Middle frontal gyrus (tissue), 1 donor: ENCODE data around the gene RPN2.

ENCODE experiments used
- DNase-seq: peaks from one replicate; pipeline ENCODE4 v3.0.0-alpha.2; 2015; ENCODE audit warnings: low spot score; ENCODE audit errors: extremely low spot score

The RPN2 gene

DNA sequence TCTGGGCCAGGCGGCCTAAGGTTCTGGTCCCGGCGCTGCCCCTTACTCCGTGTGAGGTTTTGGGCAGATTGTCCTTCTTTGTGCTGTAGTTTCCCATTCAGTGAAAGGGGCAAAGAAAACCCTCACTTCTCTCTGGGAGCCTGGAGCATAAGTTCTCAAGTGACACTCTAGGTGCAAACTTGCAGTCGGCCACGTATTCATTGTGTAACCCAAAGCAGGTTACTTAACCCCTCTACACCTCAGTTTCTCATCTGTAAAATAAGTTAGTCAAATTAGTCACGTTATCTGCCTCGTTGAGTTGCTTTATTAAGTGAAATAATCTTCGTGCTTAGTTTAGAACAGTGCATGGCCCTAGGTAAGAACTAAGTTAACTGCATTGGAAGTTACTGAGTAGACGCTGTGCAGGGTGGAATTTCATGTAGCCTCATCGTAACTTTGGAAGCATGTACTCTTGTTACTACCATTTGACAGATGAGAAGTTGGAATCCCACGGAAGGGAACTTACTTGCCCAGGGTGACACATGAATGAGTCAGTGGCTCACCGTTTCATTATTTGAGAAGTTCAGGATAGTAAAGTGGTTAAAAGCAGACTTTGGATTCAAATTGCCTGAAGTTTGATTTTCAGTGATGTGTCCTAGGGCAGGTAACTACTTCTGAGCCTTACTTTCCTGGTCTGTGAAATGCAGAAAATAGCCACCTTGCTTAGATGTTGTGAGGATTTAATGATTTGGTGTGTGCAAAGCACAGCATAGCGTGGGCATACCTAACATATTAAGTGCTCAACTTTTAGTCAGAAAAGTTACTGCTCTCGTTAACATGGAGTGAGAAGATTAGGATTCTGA lies 774 bp downstream of the RPN2 start:
- no peak for DNase-seq

DNA sequence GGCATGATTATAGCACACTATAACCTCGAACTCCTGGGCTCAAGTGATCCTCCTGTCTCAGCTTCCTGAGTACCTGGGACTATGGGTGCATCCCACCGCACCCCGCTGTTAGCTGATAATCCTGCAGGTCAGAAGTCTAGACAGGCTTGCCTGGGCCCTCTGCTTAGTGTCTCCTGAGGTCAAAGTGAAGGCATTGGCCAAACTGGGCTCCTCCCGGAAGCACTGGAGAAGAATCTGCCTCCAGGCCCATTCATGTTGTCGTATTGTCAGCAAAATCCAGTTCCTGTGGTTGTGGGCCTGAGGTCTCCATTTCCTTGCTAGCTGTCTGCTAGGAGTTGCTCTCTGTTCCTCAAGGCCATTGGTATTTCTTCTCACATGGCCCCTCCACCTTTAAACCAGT lies 6.6 kb downstream of the RPN2 start:
- DNase-seq, result no peak

DNA sequence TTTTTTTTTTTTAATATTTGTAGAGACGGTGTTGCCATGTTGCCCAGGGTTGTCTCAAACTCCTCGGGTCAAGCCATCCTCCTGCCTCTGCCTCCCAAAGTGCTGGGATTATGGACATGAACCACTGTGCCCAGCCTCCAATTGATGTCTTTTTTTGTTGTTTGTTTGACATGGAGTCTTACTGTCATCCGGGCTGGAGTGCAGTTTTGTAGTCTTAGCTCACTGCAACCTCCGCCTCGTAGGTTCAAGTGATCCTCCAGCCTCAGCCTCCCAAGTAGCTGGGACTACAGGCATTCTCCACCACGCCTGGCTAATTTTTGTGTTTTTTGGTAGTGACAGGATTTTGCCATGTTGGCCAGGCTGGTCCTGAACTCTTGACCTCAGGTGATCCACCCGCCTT lies 9.7 kb downstream of the RPN2 start:
- DNase-seq, result no peak

DNA sequence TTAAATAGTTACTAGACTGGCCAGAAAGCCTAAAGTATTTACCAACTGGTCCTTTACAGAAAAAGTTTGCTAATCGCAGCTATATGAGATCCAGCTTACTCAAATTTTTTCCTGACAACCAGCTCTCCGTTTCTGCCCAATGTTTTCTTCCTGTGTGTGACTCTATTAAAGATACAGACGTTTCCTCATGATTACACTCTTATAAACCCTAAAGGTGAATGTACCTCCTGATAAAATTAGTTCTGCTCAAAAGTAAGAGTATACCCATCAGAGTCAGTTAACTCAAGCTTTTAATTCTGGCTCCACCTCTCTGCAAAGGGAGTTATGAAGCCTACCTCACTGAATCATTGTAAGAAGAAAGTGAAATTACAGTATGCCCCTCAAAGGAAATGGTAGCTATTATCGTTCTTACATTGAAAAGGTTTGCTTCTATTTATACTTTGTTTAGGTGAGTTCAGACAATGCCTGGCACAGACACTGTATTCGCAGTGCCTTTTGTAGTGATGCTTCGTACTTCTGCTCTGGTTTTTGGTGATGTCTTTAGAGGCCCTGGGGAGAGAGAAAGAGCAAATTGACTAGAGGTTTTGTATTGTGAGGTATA lies 10.4 kb downstream of the RPN2 start:
- DNase-seq, result no peak

DNA sequence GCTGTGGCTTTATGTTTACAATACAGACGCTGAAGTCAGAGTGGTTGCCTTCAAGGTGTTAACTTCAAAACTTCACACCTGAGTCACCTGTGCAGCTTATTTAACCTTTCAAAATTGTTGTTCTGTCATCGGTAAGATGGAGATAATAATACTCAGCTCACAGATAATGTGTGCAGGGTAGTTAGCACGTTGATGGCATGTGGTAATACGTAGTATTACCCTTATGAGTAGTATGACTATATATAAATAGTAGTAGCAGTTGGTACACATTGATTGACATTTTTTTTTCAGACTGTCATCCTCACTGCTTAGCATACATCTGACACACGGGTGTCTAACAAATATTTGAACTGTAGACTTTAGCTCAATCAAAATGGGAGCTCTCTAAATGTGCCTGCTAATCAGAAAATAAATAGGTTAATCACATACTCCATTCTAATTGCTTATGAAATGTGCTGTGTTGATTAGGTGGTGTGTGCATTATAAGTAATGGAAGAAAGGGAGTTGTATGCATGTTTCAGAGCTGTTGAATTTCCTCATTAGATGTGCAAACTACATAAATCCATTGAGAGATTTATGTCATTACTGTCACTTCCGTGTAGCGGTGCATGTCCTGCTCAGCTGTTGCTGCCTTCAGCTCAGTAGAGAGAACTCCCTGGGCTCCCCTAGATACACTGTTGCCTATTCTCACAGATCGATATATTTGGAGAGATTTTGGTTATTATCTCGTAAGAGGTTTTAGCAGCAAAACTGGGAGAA lies 11.4 kb downstream of the RPN2 start:
- no peak for DNase-seq

DNA sequence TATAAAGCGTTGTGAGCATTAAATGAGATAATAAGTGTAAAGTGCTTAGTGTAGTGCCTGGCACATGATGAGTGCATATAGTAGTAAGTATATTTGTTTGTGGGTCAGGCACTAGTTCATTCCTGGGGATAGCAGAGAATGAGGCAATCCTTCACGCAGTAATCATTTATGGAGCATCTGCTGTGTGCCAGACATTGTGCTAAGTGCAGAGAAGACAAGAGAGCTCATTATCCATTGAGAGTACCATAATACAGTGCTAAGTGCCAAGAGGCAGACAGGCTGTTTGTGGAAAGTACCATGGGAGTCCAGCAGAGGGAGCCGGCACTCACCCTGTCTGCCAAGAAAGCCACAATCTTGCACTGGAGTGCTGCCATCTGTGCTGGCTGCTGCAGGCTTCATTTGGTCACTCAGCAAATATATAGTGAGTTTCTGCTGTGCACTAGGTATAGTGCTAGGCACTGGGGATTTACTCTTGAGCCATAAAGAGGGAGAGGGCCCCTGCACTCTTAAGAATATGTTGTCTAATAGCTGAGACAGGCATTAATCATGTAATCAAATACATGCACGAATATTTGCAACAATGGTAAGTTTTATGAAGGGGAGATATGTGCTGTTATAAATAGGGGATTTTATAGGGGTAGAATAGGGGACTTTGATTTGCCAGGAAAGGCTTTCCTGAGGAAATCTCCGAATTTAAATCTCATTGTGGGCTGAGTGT lies 13.2 kb downstream of the RPN2 start:
- DNase-seq, result peak; percentile 92

DNA sequence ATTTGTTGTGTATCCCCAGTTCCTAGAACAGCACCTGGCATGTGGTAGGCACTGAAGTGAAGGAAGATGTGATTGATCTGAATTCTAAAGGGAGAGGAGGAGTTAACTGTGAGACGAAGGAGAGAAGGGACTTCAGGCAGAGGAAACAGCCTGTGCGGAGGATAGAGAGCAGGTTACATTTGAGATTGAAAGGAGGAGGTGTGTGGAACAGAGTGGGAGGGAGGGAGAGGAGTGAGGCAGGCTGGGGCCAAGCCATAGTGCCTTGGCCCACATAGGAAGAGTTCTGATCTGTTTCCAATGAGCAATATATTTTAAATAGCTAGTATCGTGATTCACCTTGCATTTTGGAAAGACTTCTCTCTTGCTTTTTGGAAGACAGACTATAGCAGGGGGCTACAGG lies 14.1 kb downstream of the RPN2 start:
- DNase-seq, result no peak

DNA sequence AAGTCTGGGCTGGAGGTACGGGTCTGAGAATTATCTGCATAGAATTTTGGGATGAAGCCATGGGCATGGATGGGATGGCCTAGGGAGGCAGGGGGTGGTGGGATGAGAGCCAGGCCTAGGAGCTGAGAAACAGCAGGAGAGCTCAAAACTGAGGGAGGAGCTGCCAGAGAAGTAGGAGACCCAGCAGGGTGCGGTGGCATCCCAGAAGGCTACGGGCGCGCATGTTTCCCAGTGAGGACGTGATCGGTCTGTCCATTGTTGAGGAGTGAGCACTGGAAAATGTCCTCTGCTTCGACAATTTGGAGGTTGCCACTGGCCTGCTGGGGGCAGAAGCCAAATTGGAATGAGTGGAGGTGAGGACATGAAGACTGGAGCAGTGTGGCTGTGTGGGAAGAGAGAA lies 14.7 kb downstream of the RPN2 start:
- no peak for DNase-seq

DNA sequence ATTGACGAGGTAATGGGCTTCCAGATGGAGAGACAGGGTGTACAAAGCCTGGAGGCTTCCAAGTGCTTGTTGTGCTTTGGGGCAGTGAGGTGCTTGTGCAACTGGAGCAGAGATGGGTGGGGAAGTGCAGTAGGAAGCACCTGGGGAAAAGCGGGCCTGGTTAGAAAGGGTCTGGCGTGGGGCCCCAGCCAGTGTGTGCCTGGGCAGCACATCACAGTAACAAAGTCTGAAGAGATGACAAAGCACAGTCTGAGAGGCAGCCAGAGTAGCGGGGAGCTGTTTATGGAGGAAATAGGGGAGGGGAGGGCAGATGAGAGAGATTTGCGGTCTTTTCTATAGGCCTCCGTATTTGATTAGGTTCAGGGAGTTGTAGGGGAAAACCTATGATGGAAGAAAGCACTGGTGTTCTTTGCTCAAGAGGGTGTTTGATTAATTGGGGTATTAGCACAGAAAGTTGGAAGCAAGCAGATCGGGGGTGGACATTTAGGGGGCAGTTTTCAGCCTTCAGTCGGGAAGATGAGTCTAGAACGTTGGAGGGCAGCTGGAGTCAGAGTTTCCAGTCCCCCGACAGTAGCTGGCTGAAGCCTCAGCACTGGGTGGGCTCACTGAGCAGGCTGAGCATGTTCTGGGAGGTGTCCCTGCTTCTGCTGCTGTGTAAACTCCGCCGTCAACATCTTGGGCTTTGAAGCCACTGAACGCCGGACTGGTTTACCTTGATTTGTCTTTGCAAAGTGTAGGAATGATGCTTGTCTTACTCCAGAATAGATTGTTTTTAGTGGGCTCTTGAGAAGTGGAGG lies 15.7 kb downstream of the RPN2 start:
- no peak for DNase-seq

DNA sequence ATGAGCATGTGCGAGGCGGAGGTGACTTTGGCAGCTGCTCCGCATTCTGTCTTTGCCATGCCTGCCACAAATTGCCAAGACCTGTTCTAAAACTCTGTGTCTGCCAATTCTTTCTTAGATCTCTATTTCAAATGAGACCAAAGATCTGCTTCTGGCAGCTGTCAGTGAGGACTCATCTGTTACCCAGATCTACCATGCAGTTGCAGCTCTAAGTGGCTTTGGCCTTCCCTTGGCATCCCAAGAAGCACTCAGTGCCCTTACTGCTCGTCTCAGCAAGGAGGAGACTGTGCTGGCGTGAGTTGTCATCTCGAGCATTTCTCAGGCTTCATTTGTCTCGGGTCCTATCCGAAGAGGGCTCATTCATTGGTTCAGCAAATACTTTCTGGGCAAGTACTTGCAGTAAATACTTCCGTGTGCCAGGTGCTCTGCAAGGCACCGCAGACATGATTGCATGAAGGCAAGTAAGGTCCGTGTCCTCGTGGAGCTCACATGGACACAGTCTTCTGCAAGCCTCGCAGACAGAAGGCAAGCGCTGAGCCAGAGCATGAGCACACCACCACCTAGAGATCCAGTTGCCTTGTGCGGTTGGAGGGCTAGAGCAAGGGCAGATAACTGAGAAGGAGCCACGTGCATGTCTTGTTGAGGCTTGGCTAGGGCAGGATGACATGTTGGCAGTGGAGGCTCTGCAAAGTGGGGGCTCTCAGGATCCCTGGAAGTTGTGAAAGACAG lies 20.0 kb downstream of the RPN2 start:
- no peak for DNase-seq

DNA sequence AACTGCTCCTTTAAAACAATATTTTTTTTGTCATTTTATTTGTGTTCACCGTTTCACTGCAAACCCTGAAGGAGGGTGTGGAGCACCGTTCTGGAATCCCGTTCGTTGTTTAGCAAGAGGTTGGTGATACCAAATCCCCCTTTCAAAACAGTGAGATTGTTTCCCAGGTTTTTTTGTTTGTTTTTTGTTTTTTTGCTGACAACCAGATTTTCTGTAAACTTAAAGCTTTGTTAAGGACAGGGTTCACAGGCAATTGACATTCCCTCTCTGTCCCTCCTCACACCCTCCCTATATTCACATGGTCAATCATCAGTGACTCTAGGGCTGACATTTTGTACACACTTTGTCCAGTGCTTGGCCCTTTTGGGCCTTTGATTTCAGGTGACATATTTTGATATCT lies 21.2 kb downstream of the RPN2 start:
- DNase-seq, result no peak

DNA sequence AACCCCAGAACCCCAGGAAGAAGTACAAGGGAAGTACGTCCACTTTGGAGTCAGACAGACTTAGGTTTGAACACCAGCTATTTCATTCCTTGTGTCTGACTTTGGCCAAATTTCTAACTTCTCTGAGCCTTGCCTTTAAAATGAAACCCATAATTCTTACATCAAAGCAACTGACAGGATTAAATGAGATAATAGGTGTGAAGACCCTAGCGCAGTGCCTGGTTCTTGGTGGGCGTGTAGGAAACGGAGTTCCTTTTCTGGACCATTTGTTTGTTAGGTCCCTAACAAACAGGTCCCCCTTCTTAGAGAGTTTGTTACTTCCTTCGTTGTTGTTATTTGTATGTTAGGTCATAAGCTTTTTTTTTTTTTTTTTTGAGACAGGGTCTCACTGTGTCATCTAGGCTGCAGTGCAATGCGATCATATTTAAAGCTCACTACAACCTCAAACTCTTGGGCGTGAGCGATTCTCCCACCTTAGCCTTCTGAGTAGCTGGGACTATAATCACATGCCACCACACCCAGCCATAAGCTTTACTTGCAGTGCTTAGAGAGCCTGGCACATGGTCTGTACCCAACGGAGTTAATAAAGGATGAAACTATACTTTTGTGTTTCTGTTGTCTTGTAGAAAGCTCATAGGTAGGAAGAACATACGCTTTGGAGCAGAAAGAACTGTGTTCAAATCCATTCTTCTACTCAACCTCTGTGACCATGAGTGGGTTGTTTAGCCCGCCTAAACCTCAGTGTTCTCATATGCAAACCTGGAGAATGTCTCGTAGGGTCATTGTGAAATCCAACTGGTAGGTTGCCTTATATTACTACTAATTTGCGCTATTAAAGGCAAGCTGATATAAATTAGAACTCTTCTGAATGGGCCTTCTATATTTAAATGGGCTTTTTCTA lies 22.0 kb downstream of the RPN2 start:
- DNase-seq, result no peak

DNA sequence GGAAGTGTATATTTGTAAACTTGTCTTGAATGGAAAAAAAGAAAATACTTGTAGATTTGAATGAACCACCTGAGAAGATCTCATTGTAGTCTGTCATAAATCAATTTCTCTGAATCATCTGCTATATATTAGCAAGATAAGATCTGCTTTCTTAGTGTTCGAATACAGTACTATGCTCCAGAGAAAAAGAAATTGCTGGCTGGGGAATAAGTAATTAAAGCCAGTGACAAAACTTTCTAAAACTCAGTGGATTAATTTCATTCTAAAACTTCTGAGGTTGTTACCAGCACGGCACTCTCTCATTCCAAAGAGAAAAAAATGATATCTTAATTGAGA lies 22.7 kb downstream of the RPN2 start:
- no peak for DNase-seq

DNA sequence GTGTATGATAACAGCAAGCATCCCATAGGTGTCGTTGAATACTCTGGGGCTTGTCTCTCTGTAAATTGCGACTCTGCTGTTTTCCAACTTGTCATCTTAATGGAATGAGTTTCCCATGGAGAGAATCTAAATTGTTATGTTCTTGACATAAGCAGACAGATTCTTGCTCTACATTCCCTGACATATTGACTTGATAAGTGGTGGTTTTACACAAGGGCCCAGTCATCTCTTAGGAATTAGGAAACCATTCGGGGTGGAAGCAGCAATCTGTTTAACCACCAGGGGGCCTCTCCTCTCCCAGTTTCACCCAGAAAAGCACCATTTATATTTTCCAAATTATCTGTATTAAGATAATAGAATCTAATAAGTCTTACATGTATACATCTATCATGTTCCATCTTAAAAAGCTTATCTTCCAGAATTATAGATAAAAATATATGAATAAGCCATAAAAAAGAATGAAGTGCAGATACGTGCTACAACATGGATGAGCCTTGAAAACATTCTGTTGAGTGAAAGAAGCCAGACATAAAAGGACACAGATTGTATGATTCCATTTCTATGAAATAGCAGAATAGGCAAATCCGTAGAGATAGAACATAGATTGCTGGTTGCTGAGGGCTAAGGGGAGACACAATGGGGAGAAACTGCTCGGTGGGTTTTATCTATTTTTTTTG lies 23.3 kb downstream of the RPN2 start:
- DNase-seq, result no peak

DNA sequence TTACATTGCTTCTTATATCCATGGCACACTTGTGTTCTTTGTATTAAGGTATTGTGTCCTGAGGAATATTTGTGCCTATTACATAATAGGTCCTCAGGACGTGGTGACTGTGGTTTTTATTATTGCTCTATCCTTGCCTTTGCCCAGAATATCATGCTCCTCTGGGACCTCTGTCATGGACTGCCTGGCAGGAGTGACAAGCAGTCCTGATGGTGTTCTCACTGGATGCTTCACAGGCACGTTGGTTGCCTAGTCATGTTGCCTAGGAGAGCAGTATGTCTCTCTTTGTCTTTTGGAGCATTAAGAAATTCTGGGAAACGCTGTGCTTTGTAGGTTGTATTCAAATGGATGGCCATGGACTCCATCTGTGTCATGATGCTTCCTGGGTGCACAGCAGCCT lies 24.9 kb downstream of the RPN2 start:
- DNase-seq, result no peak

DNA sequence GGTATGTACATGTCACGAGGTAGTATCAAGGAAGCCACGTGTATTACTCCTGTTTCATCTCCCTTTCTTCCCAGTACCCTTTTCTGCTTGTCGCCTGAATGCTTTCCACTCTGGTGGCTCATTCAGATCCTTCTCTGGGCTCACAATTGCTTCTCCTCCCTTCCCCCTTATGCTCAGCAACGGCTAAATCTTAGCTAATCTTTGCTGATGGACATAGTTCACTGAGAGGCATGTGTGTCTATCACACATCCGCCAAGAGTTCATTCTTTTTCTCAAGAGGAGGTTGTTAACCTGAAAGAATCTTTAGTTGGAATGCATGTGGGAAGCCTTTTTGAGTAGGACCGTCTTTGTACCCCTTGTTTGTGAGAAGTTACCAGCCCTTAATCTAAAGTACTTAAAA lies 26.0 kb downstream of the RPN2 start:
- DNase-seq, result no peak

DNA sequence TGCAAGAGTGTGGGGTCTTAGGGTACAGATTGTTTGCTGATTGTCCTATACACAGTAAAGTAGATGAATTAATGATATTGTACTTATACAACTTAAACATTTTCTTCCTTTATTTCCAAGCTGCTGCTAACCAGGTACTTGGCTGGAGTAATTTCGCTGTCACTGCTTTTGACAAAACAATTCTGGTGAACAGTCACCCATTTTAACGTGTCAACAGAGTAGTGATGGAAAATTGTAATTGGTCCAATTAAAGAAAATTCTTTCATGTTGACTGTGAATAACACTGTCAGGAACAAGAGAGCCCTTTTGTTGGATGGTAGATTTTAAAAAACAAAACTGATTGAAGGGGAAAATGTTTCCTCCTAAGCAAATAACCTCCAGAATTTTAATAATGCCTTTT lies 26.7 kb downstream of the RPN2 start:
- DNase-seq, result no peak

DNA sequence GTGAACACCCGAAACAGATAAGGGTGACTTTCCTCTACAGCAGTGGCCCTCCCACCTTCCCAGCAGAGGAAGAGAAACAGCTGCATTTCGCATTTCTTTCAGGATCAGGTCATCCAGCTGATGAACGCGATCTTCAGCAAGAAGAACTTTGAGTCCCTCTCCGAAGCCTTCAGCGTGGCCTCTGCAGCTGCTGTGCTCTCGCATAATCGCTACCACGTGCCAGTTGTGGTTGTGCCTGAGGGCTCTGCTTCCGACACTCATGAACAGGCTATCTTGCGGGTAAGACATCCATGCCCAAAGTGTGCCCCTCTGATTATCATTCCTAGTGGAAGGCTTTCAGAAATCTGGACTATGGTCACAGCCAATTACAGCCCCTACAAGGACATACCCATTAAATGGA lies 28.0 kb downstream of the RPN2 start:
- DNase-seq, result no peak

DNA sequence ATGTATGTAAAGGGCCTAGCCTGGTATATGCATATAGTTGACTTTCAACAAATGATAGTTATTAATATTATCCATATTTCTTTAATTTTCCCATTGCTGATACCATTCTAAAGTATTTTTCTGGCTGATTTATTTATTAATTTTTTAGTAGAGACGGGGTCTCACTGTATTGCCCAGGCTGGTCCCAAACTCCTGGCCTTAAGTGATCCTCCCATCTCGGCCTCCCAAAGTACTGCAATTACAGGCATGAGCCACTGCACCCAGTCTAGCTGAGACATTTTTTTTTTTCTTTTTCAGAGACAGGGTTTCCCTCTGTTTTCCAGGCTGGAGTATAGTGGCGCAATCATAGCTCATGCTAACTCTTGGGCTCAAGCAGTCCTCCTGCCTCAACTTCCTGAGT lies 30.1 kb downstream of the RPN2 start:
- DNase-seq, result no peak
